Measurements from ENCODE around the gene C1orf141. TPM values are rescaled to one million over a fixed set of nuclear protein-coding genes. Genes with fewer than 3 reads are reported as not detected.

The C1orf141 gene
- total and polyA plus RNA-seq, 9 of the 15 experiments (the other 6 are each of a cell fraction or from before 2014, with no cell fraction given), result not detected

DNA sequence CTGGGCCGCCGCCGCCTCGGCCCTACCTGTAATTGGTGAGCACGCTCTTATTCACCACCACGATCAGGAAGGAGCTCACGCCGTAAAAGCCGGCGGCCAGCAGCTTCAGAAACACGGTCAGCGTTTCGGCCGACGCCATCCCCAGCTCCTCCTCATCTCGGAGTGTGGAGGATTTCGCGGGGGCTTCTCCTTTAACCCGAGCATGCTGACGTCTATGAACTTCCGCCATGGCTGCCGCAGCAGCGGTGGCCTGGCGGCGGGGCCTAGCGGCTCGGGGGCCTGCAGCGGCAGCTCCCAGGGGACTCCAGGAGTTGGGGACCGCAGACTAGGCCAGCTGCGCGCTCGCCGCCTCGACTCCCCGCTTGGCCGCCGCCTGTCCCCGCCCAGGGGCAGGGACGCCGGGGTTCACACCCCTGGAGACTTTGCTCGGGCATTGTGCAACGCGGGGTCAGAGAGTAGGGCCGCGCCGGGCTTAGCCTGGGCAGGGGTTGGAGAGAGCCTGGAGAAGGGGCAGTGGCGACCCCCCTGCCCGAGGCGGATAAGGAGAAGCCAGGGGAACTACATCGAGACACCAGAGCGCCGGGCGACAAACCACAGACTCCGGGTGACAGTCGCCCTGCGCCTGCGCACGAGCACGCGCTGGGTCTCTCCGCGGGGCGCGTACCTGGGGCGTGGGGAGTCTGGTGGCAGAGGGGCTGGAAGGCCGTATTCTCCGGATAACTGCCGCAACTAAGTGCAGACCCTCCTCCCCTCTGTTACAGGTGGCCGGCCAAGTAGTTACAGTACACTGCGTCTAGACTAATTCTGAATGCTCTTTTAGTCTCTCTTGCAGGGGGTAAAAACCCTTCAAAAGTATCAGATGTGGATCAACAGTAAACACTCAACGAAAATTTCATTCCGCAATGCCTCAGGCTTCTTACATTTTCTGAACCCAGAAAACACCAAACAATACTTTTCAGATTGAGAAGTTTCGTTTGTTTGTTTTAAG lies 80.7 kb downstream of the C1orf141 start, which contains the start of gene SLC35D1 (continued):
- TF ChIP-seq POLR2B (IDR thresholded peaks at IDR 0.05; ENCODE audit: low read depth, partially characterized antibody) (peak; percentile 84), ETV6 (IDR thresholded peaks at IDR 0.05; ENCODE audit: borderline replicate concordance in 1 of 2, low read depth in 2 of 2, low read length in 1 of 2) (no peak), ETV6 (CRISPR knock-in tag; IDR thresholded peaks at IDR 0.05; ENCODE audit: borderline replicate concordance) (no peak), MEIS2 (IDR thresholded peaks at IDR 0.05; ENCODE audit: partially characterized antibody) (peak; percentile 81), ZNF76 (CRISPR knock-in tag; IDR thresholded peaks at IDR 0.05; ENCODE audit: borderline replicate concordance) (peak; percentile 83), SIX5 (IDR thresholded peaks at IDR 0.05; ENCODE audit: borderline replicate concordance in 1 of 2, insufficient read depth in 1 of 2, low read depth in 1 of 2, low read length in 2 of 2) (no peak), ZC3H11A (IDR thresholded peaks at IDR 0.05; ENCODE audit: low read depth, low read length) (no peak), HMG20B (CRISPR knock-in tag; IDR thresholded peaks at IDR 0.05) (no peak), CTBP1 (IDR thresholded peaks at IDR 0.05; ENCODE audit: borderline replicate concordance) (0 out of 2 replicates have a peak, but pooled peaks have one; percentile 9), E2F3 (CRISPR knock-in tag; IDR thresholded peaks at IDR 0.05) (peak; percentile 66; the same call in 1 of the 2 replicates), POLR2H (tag; IDR thresholded peaks at IDR 0.05; ENCODE audit: low read depth) (peak; percentile 23; the same call in 1 of the 2 replicates), MAFK (IDR thresholded peaks at IDR 0.05; ENCODE audit: low read length) (no peak), NFRKB (IDR thresholded peaks at IDR 0.05; ENCODE audit: low read depth) (peak; percentile 81)
- TF ChIP-seq, protein P1, sequence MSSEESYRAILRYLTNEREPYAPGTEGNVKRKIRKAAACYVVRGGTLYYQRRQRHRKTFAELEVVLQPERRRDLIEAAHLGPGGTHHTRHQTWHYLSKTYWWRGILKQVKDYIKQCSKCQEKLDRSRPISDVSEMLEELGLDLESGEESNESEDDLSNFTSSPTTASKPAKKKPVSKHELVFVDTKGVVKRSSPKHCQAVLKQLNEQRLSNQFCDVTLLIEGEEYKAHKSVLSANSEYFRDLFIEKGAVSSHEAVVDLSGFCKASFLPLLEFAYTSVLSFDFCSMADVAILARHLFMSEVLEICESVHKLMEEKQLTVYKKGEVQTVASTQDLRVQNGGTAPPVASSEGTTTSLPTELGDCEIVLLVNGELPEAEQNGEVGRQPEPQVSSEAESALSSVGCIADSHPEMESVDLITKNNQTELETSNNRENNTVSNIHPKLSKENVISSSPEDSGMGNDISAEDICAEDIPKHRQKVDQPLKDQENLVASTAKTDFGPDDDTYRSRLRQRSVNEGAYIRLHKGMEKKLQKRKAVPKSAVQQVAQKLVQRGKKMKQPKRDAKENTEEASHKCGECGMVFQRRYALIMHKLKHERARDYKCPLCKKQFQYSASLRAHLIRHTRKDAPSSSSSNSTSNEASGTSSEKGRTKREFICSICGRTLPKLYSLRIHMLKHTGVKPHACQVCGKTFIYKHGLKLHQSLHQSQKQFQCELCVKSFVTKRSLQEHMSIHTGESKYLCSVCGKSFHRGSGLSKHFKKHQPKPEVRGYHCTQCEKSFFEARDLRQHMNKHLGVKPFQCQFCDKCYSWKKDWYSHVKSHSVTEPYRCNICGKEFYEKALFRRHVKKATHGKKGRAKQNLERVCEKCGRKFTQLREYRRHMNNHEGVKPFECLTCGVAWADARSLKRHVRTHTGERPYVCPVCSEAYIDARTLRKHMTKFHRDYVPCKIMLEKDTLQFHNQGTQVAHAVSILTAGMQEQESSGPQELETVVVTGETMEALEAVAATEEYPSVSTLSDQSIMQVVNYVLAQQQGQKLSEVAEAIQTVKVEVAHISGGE (CRISPR knock-in tag; IDR thresholded peaks at IDR 0.05), result peak in 1 of 3 experiments; percentile 56; a peak in 1 of 6 replicates
- TF ChIP-seq, protein P2, sequence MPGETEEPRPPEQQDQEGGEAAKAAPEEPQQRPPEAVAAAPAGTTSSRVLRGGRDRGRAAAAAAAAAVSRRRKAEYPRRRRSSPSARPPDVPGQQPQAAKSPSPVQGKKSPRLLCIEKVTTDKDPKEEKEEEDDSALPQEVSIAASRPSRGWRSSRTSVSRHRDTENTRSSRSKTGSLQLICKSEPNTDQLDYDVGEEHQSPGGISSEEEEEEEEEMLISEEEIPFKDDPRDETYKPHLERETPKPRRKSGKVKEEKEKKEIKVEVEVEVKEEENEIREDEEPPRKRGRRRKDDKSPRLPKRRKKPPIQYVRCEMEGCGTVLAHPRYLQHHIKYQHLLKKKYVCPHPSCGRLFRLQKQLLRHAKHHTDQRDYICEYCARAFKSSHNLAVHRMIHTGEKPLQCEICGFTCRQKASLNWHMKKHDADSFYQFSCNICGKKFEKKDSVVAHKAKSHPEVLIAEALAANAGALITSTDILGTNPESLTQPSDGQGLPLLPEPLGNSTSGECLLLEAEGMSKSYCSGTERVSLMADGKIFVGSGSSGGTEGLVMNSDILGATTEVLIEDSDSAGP (CRISPR knock-in tag; IDR thresholded peaks at IDR 0.05), result peak; percentile 78
- TF ChIP-seq, protein P3, sequence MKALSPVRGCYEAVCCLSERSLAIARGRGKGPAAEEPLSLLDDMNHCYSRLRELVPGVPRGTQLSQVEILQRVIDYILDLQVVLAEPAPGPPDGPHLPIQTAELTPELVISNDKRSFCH (CRISPR knock-in tag; IDR thresholded peaks at IDR 0.05), result no peak
- TF ChIP-seq, protein P3 (tag; IDR thresholded peaks at IDR 0.05), result peak; percentile 29; the same call in 1 of the 2 replicates
- TF ChIP-seq, protein P4, sequence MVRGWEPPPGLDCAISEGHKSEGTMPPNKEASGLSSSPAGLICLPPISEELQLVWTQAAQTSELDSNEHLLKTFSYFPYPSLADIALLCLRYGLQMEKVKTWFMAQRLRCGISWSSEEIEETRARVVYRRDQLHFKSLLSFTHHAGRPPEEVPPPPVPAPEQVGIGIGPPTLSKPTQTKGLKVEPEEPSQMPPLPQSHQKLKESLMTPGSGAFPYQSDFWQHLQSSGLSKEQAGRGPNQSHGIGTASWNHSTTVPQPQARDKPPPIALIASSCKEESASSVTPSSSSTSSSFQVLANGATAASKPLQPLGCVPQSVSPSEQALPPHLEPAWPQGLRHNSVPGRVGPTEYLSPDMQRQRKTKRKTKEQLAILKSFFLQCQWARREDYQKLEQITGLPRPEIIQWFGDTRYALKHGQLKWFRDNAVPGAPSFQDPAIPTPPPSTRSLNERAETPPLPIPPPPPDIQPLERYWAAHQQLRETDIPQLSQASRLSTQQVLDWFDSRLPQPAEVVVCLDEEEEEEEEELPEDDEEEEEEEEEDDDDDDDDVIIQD (CRISPR knock-in tag; IDR thresholded peaks at IDR 0.05), result 0 out of 2 replicates have a peak, but pooled peaks have one; percentile 22
